Fibroblast of lung (primary cell): ENCODE results near the gene PLCXD3.

Experiments used
- CTCF ChIP-seq, 2 donors: IDR thresholded peaks in 1 of 2; conservative IDR thresholded peaks in 1 of 2; 1 replicate in 1 of 2; 2 replicates in 1 of 2; pipeline ENCODE4 v1.5.1; 2011 to 2012; ENCODE audit warnings: low read length in 2 of 2, control low read depth in 1 of 2, inconsistent platforms in 1 of 2, low read depth in 1 of 2, mild to moderate bottlenecking in 1 of 2
- EZH2 ChIP-seq: IDR thresholded peaks from 2 replicates; pipeline ENCODE4 v1.5.1; 2012; ENCODE audit warnings: low read length, control low read depth, mild to moderate bottlenecking; ENCODE audit errors: missing control alignments

GRCh38 chr5:41532485-41532884 is 22.1 kb upstream of the PLCXD3 start:
- no peak for TF ChIP-seq CTCF (conservative IDR thresholded peaks at IDR 0.05 in 1 of 2, IDR thresholded peaks at IDR 0.05 in 1 of 2; ENCODE audit: low read depth in 1 of 2, low read length in 2 of 2)
- no peak for TF ChIP-seq EZH2
